Cardiac fibroblast (primary cell): ENCODE data around the gene ZNF101.
"Not testable (repeated sequence)": the region's sequence is repeated elsewhere in the genome, so short reads cannot be mapped to it uniquely, and the experiment has no call there.

Experiments used
- DNase-seq, 2 donors: peaks; one replicate each; pipeline versions ENCODE4 v3.0.0 to v3.0.0-alpha.2; 2010; ENCODE audit warnings: low read depth in 2 of 2
- H3K4me3 ChIP-seq, 2 donors: replicated peaks in 1 of 2; 1 replicate in 1 of 2; 2 replicates in 1 of 2; pipeline ENCODE4 v1.5.1; 2011; ENCODE audit warnings: low read depth in 2 of 2, low read length in 2 of 2, mild to moderate bottlenecking in 2 of 2, moderate library complexity in 1 of 2
- CTCF ChIP-seq: IDR thresholded peaks from one replicate; pipeline ENCODE4 v1.5.1; 2011; ENCODE audit warnings: low read depth, mild to moderate bottlenecking, low read length, inconsistent platforms

The ZNF101 gene

GRCh38 chr19:19674315-19674714 is 5.7 kb downstream of the ZNF101 start:
- no peak for TF ChIP-seq CTCF
- no peak for DNase-seq
- no peak overlapping the region for H3K4me3 ChIP-seq

GRCh38 chr19:19677579-19677978 is 8.9 kb downstream of the ZNF101 start:
- no peak overlapping the region for H3K4me3 ChIP-seq
- no peak for DNase-seq
- TF ChIP-seq CTCF = no peak

GRCh38 chr19:19679176-19680073 is 10.8 kb downstream of the ZNF101 start:
- no peak for DNase-seq
- H3K4me3 ChIP-seq = no peak overlapping the region
- no peak for TF ChIP-seq CTCF

GRCh38 chr19:19686119-19686518 is 17.5 kb downstream of the ZNF101 start:
- DNase-seq, H3K4me3 ChIP-seq: not testable (repeated sequence)

- no peak for TF ChIP-seq CTCF
- no peak for DNase-seq
- H3K4me3 ChIP-seq = no peak overlapping the region
Observed at GRCh38 chr19:19686580-19686979, 17.9 kb downstream of the ZNF101 start.

- H3K4me3 ChIP-seq = no peak overlapping the region
- no peak for TF ChIP-seq CTCF
- no peak for DNase-seq
Observed at GRCh38 chr19:19687090-19687489, 18.5 kb downstream of the ZNF101 start.

GRCh38 chr19:19689023-19689422 is 20.4 kb downstream of the ZNF101 start:
- DNase-seq = not testable (repeated sequence)

GRCh38 chr19:19691683-19692082 is 23.0 kb downstream of the ZNF101 start:
- H3K4me3 ChIP-seq = no peak overlapping the region
- no peak for TF ChIP-seq CTCF
- no peak for DNase-seq

More at GRCh38 chr19:19689023-19689422, 20.4 kb downstream of the ZNF101 start:
- H3K4me3 ChIP-seq = not testable (repeated sequence)
